Lower leg skin (tissue), 4 donors: ENCODE results near the gene KRTAP9-7. TPM values are rescaled to one million over a fixed set of nuclear protein-coding genes. Genes with fewer than 3 reads are reported as not detected.

Experiments used
- DNase-seq, 2 donors: peaks; one replicate each; pipeline ENCODE4 v3.0.0-alpha.2; 2019; ENCODE audit warnings: low spot score in 2 of 2
- H3K4me3 ChIP-seq: fragments of 200-600 bp; sonication (generic); 2 replicates; pipeline ENCODE4 v1.5.1; 2017; ENCODE audit warnings: mild to moderate bottlenecking, low read depth; ENCODE audit not compliant: poor library complexity, severe bottlenecking
- POLR2A ChIP-seq, 2 donors: fragments of 450-650 bp; IDR thresholded peaks; one replicate each; pipeline ENCODE4 v1.6.1; 2016 to 2017; ENCODE audit warnings: antibody characterized with exemption in 2 of 2, mild to moderate bottlenecking in 1 of 2, moderate library complexity in 1 of 2
- WGBS, 2 donors: methylation state at CpG; one replicate each; pipeline ENCODE4 v1.1.5; 2018; 5-methylcytosine and 5-hydroxymethylcytosine counted together
- intact Hi-C: fragments of 100-400 bp; cut with DNase I; formaldehyde crosslinking; loops from one replicate; pipeline ENCODE4 v1.15.0; 2023; ENCODE audit warnings: low total_unique reads
- total RNA-seq, 4 donors: library from RNA; depleted of rRNA; stranded (reverse); fragments of >200 nt; gene quantifications; one replicate each; pipeline ENCODE4 v1.1.0, GENCODE V29; 2016
- TF ChIP-seq, protein P1 (sequence below), 3 donors: fragments of 450-650 bp; IDR thresholded peaks; one replicate each; pipeline ENCODE4 v1.5.1; 2016; ENCODE audit warnings: antibody characterized with exemption in 3 of 3, mild to moderate bottlenecking in 3 of 3, moderate library complexity in 2 of 3

Gene KRTAP9-7
- total RNA-seq, 4 donors from 2014 or later: 0.51 to 17.1 TPM; not detected in 2

GRCh38 chr17:41318231-41318630 is 42.7 kb downstream of the KRTAP9-7 start:
- DNase-seq: no peak

DNA sequence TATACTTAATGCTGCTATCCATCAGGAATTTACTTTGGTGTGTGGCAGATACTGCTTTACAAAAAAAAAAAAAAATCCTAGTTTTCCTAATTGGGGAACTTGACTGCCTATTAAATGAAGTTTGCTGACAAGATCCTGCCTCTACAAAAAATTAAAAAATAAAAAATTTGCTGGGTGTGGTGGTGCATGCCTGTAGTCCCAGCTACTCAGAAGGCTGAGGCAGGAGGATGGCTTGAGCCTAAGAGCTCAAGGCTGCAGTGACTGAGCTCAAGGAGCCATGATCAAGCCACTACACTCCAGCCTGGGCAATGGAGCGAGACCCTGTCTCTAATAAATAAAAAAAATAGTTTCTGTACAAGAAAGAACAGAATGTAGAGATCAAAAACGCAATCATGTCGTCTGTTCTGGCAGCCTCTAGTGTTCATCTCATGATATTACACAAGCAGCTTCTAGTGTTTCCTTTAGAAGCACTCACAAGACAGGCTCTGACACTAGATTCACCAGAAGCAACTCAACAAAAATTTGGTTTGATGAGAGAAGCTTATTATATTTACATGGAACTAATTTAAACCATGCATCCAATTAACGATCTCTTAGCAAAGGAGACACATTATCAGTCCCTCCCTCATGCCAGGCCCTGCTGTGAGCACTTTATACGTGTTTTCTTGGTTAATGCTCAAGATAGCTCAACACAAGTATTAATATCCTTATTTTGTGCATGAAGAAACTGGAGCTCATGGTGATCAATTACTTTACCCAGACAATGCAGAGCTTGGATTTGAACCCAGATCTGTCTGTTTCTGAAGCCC is 46.8 kb downstream of the KRTAP9-7 start:
- peak in 1 of 2 donors; percentile 20 for DNase-seq
- TF ChIP-seq, protein P1, sequence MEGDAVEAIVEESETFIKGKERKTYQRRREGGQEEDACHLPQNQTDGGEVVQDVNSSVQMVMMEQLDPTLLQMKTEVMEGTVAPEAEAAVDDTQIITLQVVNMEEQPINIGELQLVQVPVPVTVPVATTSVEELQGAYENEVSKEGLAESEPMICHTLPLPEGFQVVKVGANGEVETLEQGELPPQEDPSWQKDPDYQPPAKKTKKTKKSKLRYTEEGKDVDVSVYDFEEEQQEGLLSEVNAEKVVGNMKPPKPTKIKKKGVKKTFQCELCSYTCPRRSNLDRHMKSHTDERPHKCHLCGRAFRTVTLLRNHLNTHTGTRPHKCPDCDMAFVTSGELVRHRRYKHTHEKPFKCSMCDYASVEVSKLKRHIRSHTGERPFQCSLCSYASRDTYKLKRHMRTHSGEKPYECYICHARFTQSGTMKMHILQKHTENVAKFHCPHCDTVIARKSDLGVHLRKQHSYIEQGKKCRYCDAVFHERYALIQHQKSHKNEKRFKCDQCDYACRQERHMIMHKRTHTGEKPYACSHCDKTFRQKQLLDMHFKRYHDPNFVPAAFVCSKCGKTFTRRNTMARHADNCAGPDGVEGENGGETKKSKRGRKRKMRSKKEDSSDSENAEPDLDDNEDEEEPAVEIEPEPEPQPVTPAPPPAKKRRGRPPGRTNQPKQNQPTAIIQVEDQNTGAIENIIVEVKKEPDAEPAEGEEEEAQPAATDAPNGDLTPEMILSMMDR (IDR thresholded peaks at IDR 0.05): peak in 1 of 3 donors; percentile 60
- TF ChIP-seq POLR2A (IDR thresholded peaks at IDR 0.05): no peak
- intact Hi-C loops: loop anchor here (10.0 kb wide), 1 partner anchor 417 kb away; no protein-coding TSS in a partner anchor
- no peak overlapping the region for H3K4me3 ChIP-seq
- WGBS, 2 donors: 26 to 28% methylated on average over 5 of the region's 5 CpGs

More at GRCh38 chr17:41318231-41318630, 42.7 kb downstream of the KRTAP9-7 start:
- H3K4me3 ChIP-seq: no peak overlapping the region
- intact Hi-C loops: no loop called here
- no peak for TF ChIP-seq POLR2A (IDR thresholded peaks at IDR 0.05)
- TF ChIP-seq, protein P1 (IDR thresholded peaks at IDR 0.05): no peak
- WGBS, 2 donors: 38 to 89% methylated on average over 2 of the region's 2 CpGs

DNA sequence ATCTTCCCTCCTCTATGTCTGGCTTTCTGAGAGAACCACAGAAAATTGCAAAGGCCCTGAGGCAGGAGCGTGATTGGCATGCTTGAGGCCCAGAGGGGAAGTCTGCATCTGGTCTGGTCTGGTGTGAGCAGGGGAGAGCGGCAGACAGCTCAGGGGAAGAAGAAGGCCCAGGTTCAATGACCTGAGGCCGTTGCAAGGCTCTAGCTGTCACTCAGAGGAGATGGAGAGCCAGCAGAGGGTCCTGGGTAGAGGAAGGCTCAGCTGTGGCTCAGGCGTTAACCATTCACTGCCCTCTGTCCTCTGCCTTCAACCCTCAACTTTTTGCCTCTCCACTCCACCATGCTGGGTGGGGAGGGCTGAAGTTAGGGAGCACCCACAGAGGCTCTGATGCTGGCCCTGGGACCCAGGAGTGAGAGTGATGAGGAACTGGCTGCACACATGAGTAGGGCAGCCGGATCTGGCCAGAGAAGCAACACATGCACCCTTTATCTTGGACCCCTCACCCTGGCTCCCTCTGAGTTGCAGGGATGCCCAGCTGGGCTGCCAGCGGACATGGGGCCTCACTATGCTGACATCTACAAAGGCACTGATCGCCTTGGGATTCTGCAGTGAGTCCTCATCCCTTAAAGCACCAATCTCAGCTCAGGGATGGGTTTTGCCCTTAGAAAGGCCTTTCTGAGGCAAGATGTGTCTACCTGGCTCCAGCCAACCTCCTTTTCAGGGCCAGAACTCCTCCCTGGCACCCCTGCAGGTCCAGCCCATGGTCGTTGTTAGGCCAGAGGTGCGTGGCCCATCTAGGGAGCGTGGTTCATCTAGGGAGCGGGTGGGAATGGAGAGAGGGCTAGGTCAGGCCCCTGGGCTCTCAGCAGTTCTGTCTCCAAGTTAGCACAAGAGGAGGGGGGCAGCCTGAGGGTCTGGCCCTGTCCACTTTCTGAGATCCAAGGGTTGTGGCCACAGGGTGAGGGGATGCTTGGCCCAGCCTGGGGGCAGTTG is 47.7 kb downstream of the KRTAP9-7 start:
- 90 to 91% methylated on average over 11 of the region's 11 CpGs for WGBS, 2 donors
- peak in 1 of 2 donors; percentile 81 for DNase-seq
- intact Hi-C loops: loop anchor here (10.0 kb wide), 1 partner anchor 418 kb away; no protein-coding TSS in a partner anchor
- no peak overlapping the region for H3K4me3 ChIP-seq
- TF ChIP-seq POLR2A (IDR thresholded peaks at IDR 0.05): no peak
- TF ChIP-seq, protein P1 (IDR thresholded peaks at IDR 0.05): no peak

DNA sequence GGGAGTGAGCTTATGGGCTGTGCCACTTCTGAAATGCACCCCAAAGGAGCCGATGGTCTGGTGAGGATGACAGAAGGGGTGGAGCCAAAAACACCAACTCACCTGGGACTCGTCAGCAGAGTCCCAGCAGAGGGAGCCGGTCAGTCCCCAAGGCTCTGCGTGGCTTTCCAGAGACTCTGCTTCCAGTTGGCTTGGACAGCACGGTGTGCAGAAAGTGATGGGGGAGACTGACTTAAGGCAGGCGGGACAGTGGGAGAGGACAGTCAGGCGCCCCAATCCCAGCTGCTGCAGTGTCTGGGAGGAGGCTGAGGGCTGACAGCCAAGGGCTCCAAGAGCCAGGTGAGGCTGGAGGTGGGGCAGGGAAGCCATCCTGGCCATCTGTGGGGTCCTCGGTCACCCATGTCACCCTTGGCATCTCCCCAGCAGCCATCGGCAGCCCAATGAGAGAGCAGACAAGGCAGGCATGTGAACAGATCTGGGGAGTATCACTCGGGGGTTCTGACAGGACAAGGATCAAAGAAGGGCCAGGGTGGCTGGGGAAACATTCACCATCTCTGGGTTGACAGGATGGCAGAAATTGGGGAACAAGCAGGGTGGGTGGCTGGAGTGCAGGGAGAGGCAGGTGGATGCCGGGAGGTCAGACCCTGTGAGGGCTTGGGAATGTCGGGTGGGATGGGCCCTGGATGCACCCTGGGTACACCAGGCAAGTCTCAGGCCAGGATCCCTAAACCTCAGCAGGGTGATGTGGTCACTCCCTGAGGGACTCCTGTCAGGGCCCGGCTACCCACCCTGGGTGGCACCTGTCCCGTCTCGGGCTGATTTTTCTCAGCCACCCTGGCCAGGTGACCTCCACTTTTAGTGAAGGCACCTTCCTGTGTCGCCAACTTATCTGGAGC is 48.9 kb downstream of the KRTAP9-7 start:
- TF ChIP-seq, protein P1 (IDR thresholded peaks at IDR 0.05): no peak
- TF ChIP-seq POLR2A (IDR thresholded peaks at IDR 0.05): no peak
- H3K4me3 ChIP-seq: no peak overlapping the region
- 73% methylated on average over 16 of the region's 16 CpGs for WGBS, 2 donors
- DNase-seq: peak in 1 of 2 donors; percentile 79
- intact Hi-C loops: loop anchor here (10.0 kb wide), 1 partner anchor 420 kb away; no protein-coding TSS in a partner anchor

DNA sequence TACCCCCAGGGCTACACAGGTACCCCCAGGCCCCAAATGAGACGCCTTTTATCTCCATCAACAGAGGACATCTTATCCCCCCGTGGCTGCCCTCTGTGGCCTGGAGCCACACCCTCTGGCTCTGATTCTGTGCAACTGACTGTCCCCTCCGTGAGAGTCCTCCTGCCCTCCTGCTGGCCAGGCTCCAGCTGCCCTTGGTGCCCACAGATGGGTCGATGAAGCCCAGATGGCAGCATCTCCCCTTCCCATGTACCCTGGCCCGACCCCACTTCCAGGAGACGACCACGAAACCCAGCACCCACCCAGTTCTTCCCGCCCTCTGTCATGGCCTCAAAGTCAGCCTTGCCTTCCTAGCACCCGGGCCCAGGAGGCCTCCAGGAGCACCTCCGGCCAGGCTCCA is 49.6 kb downstream of the KRTAP9-7 start:
- intact Hi-C loops: loop anchor here (10.0 kb wide), 1 partner anchor 420 kb away; no protein-coding TSS in a partner anchor
- no peak overlapping the region for H3K4me3 ChIP-seq
- WGBS, 2 donors: 86 to 89% methylated on average over 9 to 10 of the region's 10 CpGs
- DNase-seq: peak in 1 of 2 donors; percentile 85
- TF ChIP-seq, protein P1 (IDR thresholded peaks at IDR 0.05): no peak
- no peak for TF ChIP-seq POLR2A (IDR thresholded peaks at IDR 0.05)
